NCI-H82 treated with DMSO at 0.1 percent for 48 hours (cell line): Measurements from ENCODE around the gene TMEM161B.
"Not testable (repeated sequence)": the region's sequence is repeated elsewhere in the genome, so short reads cannot be mapped to it uniquely, and the experiment has no call there.

Experiments
- DNase-seq: peaks from one replicate; lab custom pipeline; 2025; ENCODE audit not compliant: unreplicated experiment; lab: John Stamatoyannopoulos, UW

TMEM161B gene

GRCh38 chr5:88250010-88250409 is 18.6 kb downstream of the TMEM161B start:
- DNase-seq, result no peak

- peak; percentile 23 for DNase-seq
Measured at GRCh38 chr5:88248743-88249540, 19.7 kb downstream of the TMEM161B start.

GRCh38 chr5:88248094-88248493 is 20.6 kb downstream of the TMEM161B start:
- DNase-seq, result no peak

GRCh38 chr5:88245893-88246244 is 22.8 kb downstream of the TMEM161B start:
- DNase-seq, result no peak

- no peak for DNase-seq
Measured at GRCh38 chr5:88245241-88245892, 23.3 kb downstream of the TMEM161B start.

- no peak for DNase-seq
Measured at GRCh38 chr5:88244686-88245085, 24.0 kb downstream of the TMEM161B start.

GRCh38 chr5:88243493-88243892 is 25.2 kb downstream of the TMEM161B start:
- DNase-seq, result peak; percentile 82

GRCh38 chr5:88238732-88239131 is 29.9 kb downstream of the TMEM161B start:
- DNase-seq, result peak; percentile 9

- DNase-seq, result no peak
Measured at GRCh38 chr5:88236866-88237642, 31.6 kb downstream of the TMEM161B start.

GRCh38 chr5:88235828-88236227 is 32.8 kb downstream of the TMEM161B start:
- DNase-seq, result no peak

- DNase-seq, result peak; percentile 30
Measured at GRCh38 chr5:88235346-88235745, 33.3 kb downstream of the TMEM161B start.

- no peak for DNase-seq
Measured at GRCh38 chr5:88230546-88231066, 38.0 kb downstream of the TMEM161B start.

- DNase-seq, result no peak
Measured at GRCh38 chr5:88226881-88227450, 41.7 kb downstream of the TMEM161B start.

GRCh38 chr5:88214655-88215054 is 54.0 kb downstream of the TMEM161B start:
- DNase-seq, result no peak

- DNase-seq, result no peak
Measured at GRCh38 chr5:88207575-88207974, 61.1 kb downstream of the TMEM161B start.

GRCh38 chr5:88203981-88204750 is 64.5 kb downstream of the TMEM161B start:
- DNase-seq, result no peak

GRCh38 chr5:88195636-88196035 is 73.0 kb downstream of the TMEM161B start:
- DNase-seq, result no peak

- DNase-seq, result no peak
Measured at GRCh38 chr5:88193896-88194295, 74.7 kb downstream of the TMEM161B start.

GRCh38 chr5:88190106-88190834 is 78.4 kb downstream of the TMEM161B start:
- DNase-seq, result no peak

- not testable (repeated sequence) for DNase-seq
Measured at GRCh38 chr5:88189484-88189883, 79.2 kb downstream of the TMEM161B start.
